H1 (cell line): ENCODE data around the gene PRXL2A. TPM values are rescaled to one million over a fixed set of nuclear protein-coding genes. Genes with fewer than 3 reads are reported as not detected.

Experiments
- ATF2 ChIP-seq: IDR thresholded peaks from 2 replicates; pipeline ENCODE4 v1.6.1; 2012; ENCODE audit warnings: low read length, inconsistent platforms
- RFX5 ChIP-seq: IDR thresholded peaks from 2 replicates; pipeline ENCODE4 v1.6.1; 2011; ENCODE audit warnings: low read depth, low read length, improper control_type of control experiment, borderline replicate concordance
- polyA plus RNA-seq, 7 experiments: library from polyadenylated mRNA; depleted of rRNA in 3 of 7; stranded (reverse) in 5 of 7; unstranded in 2 of 7; fragments of >200 nt in 5 of 7; fragments of 200-250 nt in 2 of 7; gene quantifications; 1 replicate in 5 of 7; 2 replicates in 1 of 7; 4 replicates in 1 of 7; pipeline versions ENCODE4 v1.2.1 to v1.2.3, GENCODE V29; 2011 to 2013; ENCODE audit warnings: missing spikeins in 2 of 7, mixed read lengths in 2 of 7
- total RNA-seq: library from RNA; stranded (reverse); fragmentation: NEBNext Ultra II Directional; extraction: Animal tissue kit (Norgen Biotek cat#: 25700); gene quantifications from 2 replicates; pipeline ENCODE4 v1.2.1, GENCODE V29; 2021

Gene PRXL2A
- total and polyA plus RNA-seq, 2 of the 8 experiments (the other 6 are each of a cell fraction or from before 2014, with no cell fraction given) = 13.4 to 58.3 TPM

GRCh38 chr10:80464557-80465450 is 56.5 kb downstream of the PRXL2A start (continued):
- TF ChIP-seq RFX5 (no peak), ATF2 (no peak)
- TF ChIP-seq, all 59 proteins: peak for 14
